ENCODE results near the gene ARRDC4.

ARRDC4 gene

GRCh38 chr15:97968380-97968779 lies 7.9 kb downstream of the ARRDC4 start:
- no peak overlapping the region for H3K4me3 ChIP-seq (ENCODE audit: low read depth, low read length)
- H3K27ac ChIP-seq (ENCODE audit: extremely low read depth, low read depth, low read length), result no peak overlapping the region
- peaks cover 4% of the 10 kb centered on the region; the same call in 1 of the 2 replicates for H3K4me1 ChIP-seq (ENCODE audit: control insufficient read depth, insufficient read depth, low read length)
- H3K36me3 ChIP-seq (ENCODE audit: control insufficient read depth in 2 of 2, insufficient read depth in 1 of 2, low read length in 2 of 2), result peaks cover 51 to 62% of the 10 kb centered on the region in 2 experiments
- no peak for TF ChIP-seq ZNF391 (tag by site-specific recombination; IDR thresholded peaks at IDR 0.05; ENCODE audit: borderline replicate concordance, low read depth)
- no peak for TF ChIP-seq ZFP37 (tag by site-specific recombination; IDR thresholded peaks at IDR 0.05)
- TF ChIP-seq ZNF560 (tag by site-specific recombination; IDR thresholded peaks at IDR 0.05; ENCODE audit: borderline replicate concordance), result no peak
- no peak for TF ChIP-seq PATZ1 (tag by site-specific recombination; IDR thresholded peaks at IDR 0.05)
- TF ChIP-seq ZNF707 (tag by site-specific recombination; IDR thresholded peaks at IDR 0.05), result no peak
- TF ChIP-seq EGR2 (tag by site-specific recombination; IDR thresholded peaks at IDR 0.05; ENCODE audit: low read depth), result no peak
- TF ChIP-seq ZNF501 (tag by site-specific recombination; IDR thresholded peaks at IDR 0.05), result no peak
- no peak for TF ChIP-seq ZNF112 (tag by site-specific recombination; IDR thresholded peaks at IDR 0.05)
- no peak for TF ChIP-seq KLF17 (tag by site-specific recombination; IDR thresholded peaks at IDR 0.05)
- H3K9me3 ChIP-seq (ENCODE audit: control insufficient read depth, insufficient read depth, low read depth, low read length), result no peaks in the 10 kb centered on the region
- CTCF ChIA-PET, result interaction anchor here (1.2 kb wide), 1 partner anchor 343 kb away, joined by 3 read pairs; no protein-coding TSS in a partner anchor
- POLR2A ChIA-PET, result no interaction called here

- no peaks in the 10 kb centered on the region for H3K9me3 ChIP-seq (ENCODE audit: control insufficient read depth, insufficient read depth, low read depth, low read length)
- TF ChIP-seq ZNF610 (tag by site-specific recombination; IDR thresholded peaks at IDR 0.05; ENCODE audit: borderline replicate concordance) (no peak), ZNF664 (tag by site-specific recombination; IDR thresholded peaks at IDR 0.05) (no peak), GLI2 (tag by site-specific recombination; IDR thresholded peaks at IDR 0.05; ENCODE audit: borderline replicate concordance, low read depth) (no peak), ZFP3 (tag by site-specific recombination; IDR thresholded peaks at IDR 0.05; ENCODE audit: low read depth) (no peak), ZNF274 (IDR thresholded peaks at IDR 0.05; ENCODE audit: low read length) (no peak), ZNF274 (tag by site-specific recombination; IDR thresholded peaks at IDR 0.05; ENCODE audit: borderline replicate concordance) (no peak)
- H3K4me1 ChIP-seq (ENCODE audit: control insufficient read depth, insufficient read depth, low read length), result 0 out of 2 replicates have a peak, but pooled peaks cover under 1% of the 10 kb centered on the region
- no peak overlapping the region for H3K4me3 ChIP-seq (ENCODE audit: low read depth, low read length)
- H3K27ac ChIP-seq (ENCODE audit: extremely low read depth, low read depth, low read length), result no peak overlapping the region
- ChIA-PET CTCF (no interaction called here), POLR2A (no interaction called here)
- H3K36me3 ChIP-seq (ENCODE audit: control insufficient read depth in 2 of 2, insufficient read depth in 1 of 2, low read length in 2 of 2), result peaks cover 44 to 53% of the 10 kb centered on the region in 2 experiments; a peak in 2 of 3 replicates
Measured at GRCh38 chr15:97972366-97972765, 11.9 kb downstream of the ARRDC4 start.

- TF ChIP-seq IKZF3 (tag by site-specific recombination; IDR thresholded peaks at IDR 0.05) (no peak), PRDM1 (tag by site-specific recombination; IDR thresholded peaks at IDR 0.05) (no peak)
- H3K9me3 ChIP-seq (ENCODE audit: control insufficient read depth, insufficient read depth, low read depth, low read length), result no peaks in the 10 kb centered on the region
- ChIA-PET POLR2A (no interaction called here), CTCF (interaction anchor here (0.9 to 1.1 kb wide), 3 partner anchors 9 to 202 kb away, joined by 5 to 6 read pairs (median 5); no protein-coding TSS in a partner anchor)
- no peaks in the 10 kb centered on the region for H3K4me1 ChIP-seq (ENCODE audit: control insufficient read depth, insufficient read depth, low read length)
- H3K27ac ChIP-seq (ENCODE audit: extremely low read depth, low read depth, low read length), result no peak overlapping the region
- peaks cover 10 to 23% of the 10 kb centered on the region in 2 experiments; a peak in 2 of 3 replicates for H3K36me3 ChIP-seq (ENCODE audit: control insufficient read depth in 2 of 2, insufficient read depth in 1 of 2, low read length in 2 of 2)
- H3K4me3 ChIP-seq (ENCODE audit: low read depth, low read length), result no peak overlapping the region
Measured at GRCh38 chr15:97976129-97976528, 15.6 kb downstream of the ARRDC4 start.
